Spleen (tissue), 7 donors: ENCODE results near the gene QSOX1.

Experiments used
- CTCF ChIP-seq, 11 experiments: fragments of 200-600 bp in 7 of 11; fragments of 450-650 bp in 4 of 11; sonication (generic) in 4 of 11; IDR thresholded peaks in 8 of 11; conservative IDR thresholded peaks in 3 of 11; 1 replicate in 7 of 11; 2 replicates in 4 of 11; pipeline versions ENCODE4 v1.4.0 to v1.8.0; 2016 to 2021; ENCODE audit warnings: antibody characterized with exemption in 11 of 11, inconsistent platforms in 4 of 11, mild to moderate bottlenecking in 1 of 11
- POLR2A ChIP-seq, 3 donors: fragments of 450-650 bp; IDR thresholded peaks; one replicate each; pipeline ENCODE4 v1.5.1; 2017; ENCODE audit warnings: antibody characterized with exemption in 3 of 3, mild to moderate bottlenecking in 1 of 3
- donor health status: DM: no; HTN: no; CAD: no; lungs with moderate emphysema.
- donor health status: DM: no; HTN: no; CAD: no.
- donor health status: DM: no; HTN: no; CAD: no.

GRCh38 chr1:180156201-180156600 is 1.5 kb downstream of the QSOX1 start:
- no peak for TF ChIP-seq CTCF (IDR thresholded peaks at IDR 0.05 in 8 of 11, conservative IDR thresholded peaks at IDR 0.05 in 3 of 11)
- TF ChIP-seq POLR2A (IDR thresholded peaks at IDR 0.05): no peak
